Mesenchymal stem cell (in vitro differentiated cells and primary cell): ENCODE data around the gene HNF4A.

Source experiments
- DNase-seq: peaks from one replicate; pipeline ENCODE4 v3.0.0-alpha.2; 2013
- H2AFZ ChIP-seq: one replicate; pipeline ENCODE4 v1.6.1; 2013; ENCODE audit warnings: low read depth, mild to moderate bottlenecking, control low read depth, inconsistent platforms, low read length, moderate library complexity
- H2AK5ac ChIP-seq: 2 replicates; pipeline ENCODE4 v1.6.1; 2013; ENCODE audit warnings: low read length, moderate library complexity, mild to moderate bottlenecking, inconsistent platforms; ENCODE audit not compliant: severe bottlenecking
- H2BK120ac ChIP-seq: one replicate; pipeline ENCODE4 v1.6.1; 2013; ENCODE audit warnings: low read depth, mild to moderate bottlenecking, inconsistent platforms, low read length, moderate library complexity
- H2BK12ac ChIP-seq, 2 experiments: one replicate each; pipeline ENCODE4 v1.6.1; 2013; ENCODE audit warnings: inconsistent platforms in 2 of 2, low read length in 2 of 2, mild to moderate bottlenecking in 2 of 2, moderate library complexity in 2 of 2, control low read depth in 1 of 2
- H2BK15ac ChIP-seq: one replicate; pipeline ENCODE4 v1.6.1; 2013; ENCODE audit warnings: mild to moderate bottlenecking, low read depth, inconsistent platforms; ENCODE audit not compliant: poor library complexity, severe bottlenecking
- H2BK5ac ChIP-seq: 2 replicates; pipeline ENCODE4 v1.6.1; 2013; ENCODE audit warnings: low read depth, mild to moderate bottlenecking, low read length, control low read depth, inconsistent platforms; ENCODE audit not compliant: poor library complexity, severe bottlenecking
- H3K14ac ChIP-seq, 2 experiments: one replicate each; pipeline ENCODE4 v1.6.1; 2013; ENCODE audit warnings: inconsistent platforms in 2 of 2, low read length in 2 of 2, control low read depth in 1 of 2, mild to moderate bottlenecking in 1 of 2, moderate library complexity in 1 of 2
- H3K18ac ChIP-seq, 2 experiments: one replicate each; pipeline ENCODE4 v1.6.1; 2013; ENCODE audit warnings: inconsistent platforms in 2 of 2, low read length in 2 of 2, control low read depth in 1 of 2, low read depth in 1 of 2, mild to moderate bottlenecking in 1 of 2
- H3K23ac ChIP-seq, 2 experiments: one replicate each; pipeline ENCODE4 v1.6.1; 2013; ENCODE audit warnings: inconsistent platforms in 2 of 2, low read length in 2 of 2, mild to moderate bottlenecking in 2 of 2, moderate library complexity in 2 of 2, control low read depth in 1 of 2
- H3K27ac ChIP-seq: 2 replicates; pipeline ENCODE4 v1.5.1; 2013; ENCODE audit warnings: mild to moderate bottlenecking, moderate library complexity, low read length, control low read depth, inconsistent platforms; ENCODE audit not compliant: poor library complexity, severe bottlenecking
- H3K27me3 ChIP-seq, 2 experiments: 2 replicates each; pipeline versions ENCODE4 v1.6.1 to v1.7.0; 2013; ENCODE audit warnings: low read length in 2 of 2, mild to moderate bottlenecking in 2 of 2, moderate library complexity in 2 of 2, control low read depth in 1 of 2, inconsistent platforms in 1 of 2; ENCODE audit not compliant: control insufficient read depth in 1 of 2, insufficient read depth in 1 of 2
- H3K36me3 ChIP-seq, 2 experiments: 2 replicates each; pipeline versions ENCODE4 v1.6.1 to v1.7.0; 2013; ENCODE audit warnings: low read length in 2 of 2, control low read depth in 1 of 2, inconsistent platforms in 1 of 2, low read depth in 1 of 2, mild to moderate bottlenecking in 1 of 2; ENCODE audit not compliant: insufficient read depth in 2 of 2, control insufficient read depth in 1 of 2
- H3K4ac ChIP-seq, 2 experiments: one replicate each; pipeline ENCODE4 v1.6.1; 2013; ENCODE audit warnings: inconsistent platforms in 2 of 2, low read length in 2 of 2, mild to moderate bottlenecking in 2 of 2, moderate library complexity in 2 of 2, control low read depth in 1 of 2, low read depth in 1 of 2
- H3K4me1 ChIP-seq: 2 replicates; pipeline ENCODE4 v1.6.1; 2013; ENCODE audit warnings: low read depth, low read length, control low read depth; ENCODE audit not compliant: control insufficient read depth, insufficient read depth
- H3K4me2 ChIP-seq: 2 replicates; pipeline ENCODE4 v1.6.1; 2013; ENCODE audit warnings: low read length, mild to moderate bottlenecking, inconsistent platforms; ENCODE audit not compliant: poor library complexity, severe bottlenecking
- H3K4me3 ChIP-seq, 2 experiments: 2 replicates each; pipeline versions ENCODE4 v1.5.1 to v1.7.0; 2013; ENCODE audit warnings: low read length in 2 of 2, mild to moderate bottlenecking in 2 of 2, control low read depth in 1 of 2, low read depth in 1 of 2; ENCODE audit not compliant: insufficient read depth in 1 of 2
- H3K79me1 ChIP-seq: replicated peaks from 2 replicates; pipeline ENCODE4 v1.6.1; 2013; ENCODE audit warnings: mild to moderate bottlenecking, control low read depth, low read length, inconsistent platforms; ENCODE audit not compliant: poor library complexity, severe bottlenecking
- H3K9ac ChIP-seq: 2 replicates; pipeline ENCODE4 v1.7.0; 2013; ENCODE audit warnings: mild to moderate bottlenecking, low read length, moderate library complexity
- H3K9me3 ChIP-seq: 2 replicates; pipeline ENCODE4 v1.7.0; 2013; ENCODE audit warnings: mild to moderate bottlenecking, low read length; ENCODE audit not compliant: control insufficient read depth
- H4K8ac ChIP-seq: one replicate; pipeline ENCODE4 v1.6.1; 2013; ENCODE audit warnings: inconsistent platforms, mild to moderate bottlenecking, low read length, moderate library complexity
- H4K91ac ChIP-seq: one replicate; pipeline ENCODE4 v1.6.1; 2013; ENCODE audit warnings: mild to moderate bottlenecking, low read length, inconsistent platforms
- WGBS: methylation state at CpG from one replicate; pipeline ENCODE4 v1.1.7; 2013; ENCODE audit warnings: mixed read lengths; 5-methylcytosine and 5-hydroxymethylcytosine counted together

HNF4A gene

GRCh38 chr20:44423480-44423879 lies 68.0 kb downstream of the HNF4A start:
- H2AK5ac ChIP-seq = no peak overlapping the region
- no peaks in the 10 kb centered on the region for H3K36me3 ChIP-seq
- peaks cover 4 to 62% of the 10 kb centered on the region in 2 experiments for H3K27me3 ChIP-seq
- H3K4ac ChIP-seq = no peak overlapping the region
- H3K79me1 ChIP-seq = no peaks in the 10 kb centered on the region
- no peak for DNase-seq
- no peak overlapping the region for H4K8ac ChIP-seq
- no peaks in the 10 kb centered on the region for H3K9me3 ChIP-seq
- no peak overlapping the region for H2BK12ac ChIP-seq
- no peak overlapping the region for H3K23ac ChIP-seq
- H2BK120ac ChIP-seq = no peak overlapping the region
- H3K14ac ChIP-seq = no peak overlapping the region
- no peaks in the 10 kb centered on the region for H3K4me1 ChIP-seq
- H3K4me3 ChIP-seq = no peak overlapping the region
- no peak overlapping the region for H3K4me2 ChIP-seq
- no peak overlapping the region for H3K27ac ChIP-seq
- H2BK5ac ChIP-seq = no peak overlapping the region
- no peak overlapping the region for H4K91ac ChIP-seq
- 57% methylated on average over 5 of the region's 5 CpGs for WGBS
- no peak overlapping the region for H3K18ac ChIP-seq
- H2AFZ ChIP-seq = no peak overlapping the region
- H3K9ac ChIP-seq = no peak overlapping the region
- H2BK15ac ChIP-seq = no peak overlapping the region

- no peak overlapping the region for H3K27ac ChIP-seq
- H3K4me3 ChIP-seq = no peak overlapping the region
- no peaks in the 10 kb centered on the region for H3K9me3 ChIP-seq
- no peak overlapping the region for H2AK5ac ChIP-seq
- H3K27me3 ChIP-seq = peaks cover 4 to 66% of the 10 kb centered on the region in 2 experiments
- no peak overlapping the region for H2BK15ac ChIP-seq
- WGBS = 84% methylated on average over 14 of the region's 14 CpGs
- no peak overlapping the region for H2AFZ ChIP-seq
- H3K9ac ChIP-seq = no peak overlapping the region
- no peak overlapping the region for H3K18ac ChIP-seq
- no peaks in the 10 kb centered on the region for H3K79me1 ChIP-seq
- no peaks in the 10 kb centered on the region for H3K4me1 ChIP-seq
- H4K8ac ChIP-seq = no peak overlapping the region
- no peak overlapping the region for H2BK12ac ChIP-seq
- H2BK5ac ChIP-seq = no peak overlapping the region
- no peak overlapping the region for H3K23ac ChIP-seq
- H3K14ac ChIP-seq = no peak overlapping the region
- H3K4ac ChIP-seq = no peak overlapping the region
- no peak for DNase-seq
- H4K91ac ChIP-seq = no peak overlapping the region
- no peak overlapping the region for H2BK120ac ChIP-seq
- no peaks in the 10 kb centered on the region for H3K36me3 ChIP-seq
- no peak overlapping the region for H3K4me2 ChIP-seq
Measured at GRCh38 chr20:44424039-44424495, 68.6 kb downstream of the HNF4A start.

- Histone ChIP-seq H2AK5ac (no peak overlapping the region), H3K36me3 (no peaks in the 10 kb centered on the region), H3K9me3 (no peaks in the 10 kb centered on the region), H3K18ac (no peak overlapping the region), H2BK12ac (no peak overlapping the region), H2BK5ac (no peak overlapping the region), H2BK120ac (no peak overlapping the region), H3K4me1 (no peaks in the 10 kb centered on the region), H4K91ac (no peak overlapping the region), H3K23ac (no peak overlapping the region), H3K4me3 (no peak overlapping the region), H3K14ac (no peak overlapping the region), H4K8ac (no peak overlapping the region), H3K27me3 (peaks cover 0 to 71% of the 10 kb centered on the region in 2 experiments), H2BK15ac (no peak overlapping the region), H3K4me2 (no peak overlapping the region), H3K27ac (no peak overlapping the region), H3K9ac (no peak overlapping the region), H2AFZ (no peak overlapping the region), H3K4ac (no peak overlapping the region), H3K79me1 (no peaks in the 10 kb centered on the region)
- 81% methylated on average over 2 of the region's 2 CpGs for WGBS
- no peak for DNase-seq
Measured at GRCh38 chr20:44425923-44426322, 70.4 kb downstream of the HNF4A start.

- H3K4ac ChIP-seq = no peak overlapping the region
- no peak overlapping the region for H2BK5ac ChIP-seq
- no peak overlapping the region for H2AFZ ChIP-seq
- 84% methylated on average over 8 of the region's 10 CpGs for WGBS
- DNase-seq = no peak
- H2BK15ac ChIP-seq = no peak overlapping the region
- no peak overlapping the region for H3K27ac ChIP-seq
- H3K18ac ChIP-seq = no peak overlapping the region
- no peak overlapping the region for H2BK120ac ChIP-seq
- no peak overlapping the region for H3K4me2 ChIP-seq
- H3K36me3 ChIP-seq = no peaks in the 10 kb centered on the region
- no peaks in the 10 kb centered on the region for H3K9me3 ChIP-seq
- H3K27me3 ChIP-seq = peaks cover 9 to 79% of the 10 kb centered on the region in 2 experiments
- H4K91ac ChIP-seq = no peak overlapping the region
- no peaks in the 10 kb centered on the region for H3K79me1 ChIP-seq
- H3K9ac ChIP-seq = no peak overlapping the region
- no peak overlapping the region for H3K14ac ChIP-seq
- no peaks in the 10 kb centered on the region for H3K4me1 ChIP-seq
- H4K8ac ChIP-seq = no peak overlapping the region
- H3K4me3 ChIP-seq = no peak overlapping the region
- no peak overlapping the region for H2BK12ac ChIP-seq
- H2AK5ac ChIP-seq = no peak overlapping the region
- no peak overlapping the region for H3K23ac ChIP-seq
Measured at GRCh38 chr20:44426879-44427790, 71.6 kb downstream of the HNF4A start.
